ENCODE results near the gene NAPA.

Gene NAPA

DNA sequence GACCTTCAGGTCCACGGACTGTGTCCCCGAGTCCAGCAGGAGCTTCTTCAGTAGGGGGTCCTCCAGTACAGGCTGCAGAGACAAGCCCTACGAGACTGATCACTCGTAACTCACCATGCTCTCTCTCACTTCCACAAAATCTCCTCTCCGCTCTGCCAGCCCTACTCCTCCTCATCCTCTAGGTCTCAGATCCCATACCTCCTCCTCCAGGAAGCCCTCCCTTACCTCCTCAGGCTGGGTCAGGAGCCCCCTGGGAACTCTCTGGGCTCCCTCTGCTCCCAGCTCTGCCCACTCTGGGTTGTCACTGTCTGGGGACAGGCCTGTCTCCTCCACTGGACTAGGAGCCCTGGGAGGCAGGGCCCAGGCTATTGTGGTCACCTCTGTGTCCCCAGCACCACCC, 23.9 kb upstream of the NAPA start:
- Mint-ChIP-seq H3K27me3 (peaks cover 2% of the 10 kb centered on the region), H3K27ac (no peak overlapping the region), H3K4me3 (no peak overlapping the region), H3K4me1 (ENCODE audit: low read depth) (peaks cover 24% of the 10 kb centered on the region), H3K36me3 (ENCODE audit: low read depth) (no peaks in the 10 kb centered on the region), H3K9me3 (no peaks in the 10 kb centered on the region)

DNA sequence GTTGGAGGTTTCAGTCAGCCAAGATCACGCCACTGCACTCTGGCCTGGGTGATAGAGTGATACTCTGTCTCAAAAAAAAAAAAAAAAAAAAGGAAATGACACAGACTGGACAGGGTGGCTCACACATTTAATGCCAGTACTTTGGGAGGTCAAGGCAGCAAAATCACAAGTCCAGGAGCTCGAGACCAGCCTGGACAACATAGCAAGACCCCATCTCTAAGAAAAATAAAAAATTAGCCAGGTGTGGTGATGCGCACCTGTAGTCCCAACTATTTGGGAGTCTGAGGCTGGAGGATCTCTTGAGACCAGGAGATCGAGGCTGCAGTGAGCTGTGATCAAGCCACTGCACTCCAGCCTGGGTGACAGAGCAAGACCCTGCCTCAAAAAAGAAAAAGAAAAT, 22.6 kb upstream of the NAPA start:
- Mint-ChIP-seq H3K27ac (no peak overlapping the region), H3K9me3 (no peaks in the 10 kb centered on the region), H3K36me3 (ENCODE audit: low read depth) (no peaks in the 10 kb centered on the region), H3K4me1 (ENCODE audit: low read depth) (peaks cover 24% of the 10 kb centered on the region), H3K27me3 (no peaks in the 10 kb centered on the region), H3K4me3 (no peak overlapping the region)

DNA sequence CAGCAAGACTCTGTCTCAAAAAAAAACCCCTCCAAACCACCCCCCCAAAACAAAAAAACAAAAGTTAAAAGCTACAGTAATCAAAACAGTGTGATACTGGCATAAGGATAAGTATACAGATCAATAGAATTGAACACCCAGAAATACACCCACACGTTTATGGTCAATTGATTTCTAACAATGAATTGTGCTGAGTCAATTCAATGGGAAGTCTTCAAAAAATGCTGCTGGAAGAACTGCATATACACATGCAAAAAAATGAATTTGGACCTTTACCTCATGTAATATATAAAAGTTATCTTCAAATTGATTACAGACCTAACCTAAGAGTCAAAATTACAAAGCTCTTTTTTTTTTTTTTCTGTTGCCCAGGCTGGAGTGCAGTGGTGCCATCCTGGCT, 19.8 kb upstream of the NAPA start:
- H3K9me3 Mint-ChIP-seq, result no peaks in the 10 kb centered on the region
- H3K36me3 Mint-ChIP-seq (ENCODE audit: low read depth), result no peaks in the 10 kb centered on the region
- H3K27me3 Mint-ChIP-seq, result no peaks in the 10 kb centered on the region
- H3K4me1 Mint-ChIP-seq (ENCODE audit: low read depth), result peaks cover under 1% of the 10 kb centered on the region
- no peak overlapping the region for H3K4me3 Mint-ChIP-seq
- H3K27ac Mint-ChIP-seq, result no peak overlapping the region

DNA sequence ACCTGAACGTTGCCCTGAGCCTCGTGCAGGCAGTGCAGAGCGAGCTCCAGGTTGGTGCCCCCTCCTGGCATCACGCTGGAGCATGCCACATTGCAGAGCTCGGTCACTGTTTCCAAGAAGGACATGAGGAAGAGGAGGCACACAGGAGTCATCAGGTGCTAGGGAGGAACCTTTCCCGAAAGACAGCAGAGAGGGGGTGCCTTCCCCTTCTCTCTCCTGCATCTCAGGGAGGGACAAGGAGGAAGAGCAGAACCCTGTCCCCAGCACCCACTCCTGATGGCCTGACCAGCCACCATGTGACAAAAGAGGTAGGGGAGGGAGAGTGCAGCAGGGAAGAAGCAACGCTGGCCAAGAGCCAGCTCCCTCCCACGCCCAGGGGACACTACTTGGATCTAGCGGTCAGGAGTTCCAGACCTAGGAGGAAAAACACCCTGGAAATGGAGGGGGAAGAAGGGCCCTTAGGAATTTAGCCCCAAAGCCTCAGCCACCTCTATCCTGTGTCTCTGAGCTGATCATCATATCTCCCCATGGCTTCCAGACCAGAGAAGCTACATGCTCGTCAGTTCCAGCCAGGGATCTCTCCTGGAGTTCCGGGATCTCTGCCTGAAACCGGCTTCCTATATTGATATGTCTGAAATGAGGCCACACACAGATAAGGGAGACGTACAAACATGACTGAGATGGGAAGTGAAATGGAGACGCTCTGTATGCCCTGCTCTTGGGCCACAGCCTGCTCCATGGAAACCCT, 17.0 kb upstream of the NAPA start:
- no peaks in the 10 kb centered on the region for H3K4me1 Mint-ChIP-seq (ENCODE audit: low read depth)
- no peak overlapping the region for H3K27ac Mint-ChIP-seq
- H3K36me3 Mint-ChIP-seq (ENCODE audit: low read depth), result no peaks in the 10 kb centered on the region
- H3K9me3 Mint-ChIP-seq, result no peaks in the 10 kb centered on the region
- no peaks in the 10 kb centered on the region for H3K27me3 Mint-ChIP-seq
- H3K4me3 Mint-ChIP-seq, result no peak overlapping the region

DNA sequence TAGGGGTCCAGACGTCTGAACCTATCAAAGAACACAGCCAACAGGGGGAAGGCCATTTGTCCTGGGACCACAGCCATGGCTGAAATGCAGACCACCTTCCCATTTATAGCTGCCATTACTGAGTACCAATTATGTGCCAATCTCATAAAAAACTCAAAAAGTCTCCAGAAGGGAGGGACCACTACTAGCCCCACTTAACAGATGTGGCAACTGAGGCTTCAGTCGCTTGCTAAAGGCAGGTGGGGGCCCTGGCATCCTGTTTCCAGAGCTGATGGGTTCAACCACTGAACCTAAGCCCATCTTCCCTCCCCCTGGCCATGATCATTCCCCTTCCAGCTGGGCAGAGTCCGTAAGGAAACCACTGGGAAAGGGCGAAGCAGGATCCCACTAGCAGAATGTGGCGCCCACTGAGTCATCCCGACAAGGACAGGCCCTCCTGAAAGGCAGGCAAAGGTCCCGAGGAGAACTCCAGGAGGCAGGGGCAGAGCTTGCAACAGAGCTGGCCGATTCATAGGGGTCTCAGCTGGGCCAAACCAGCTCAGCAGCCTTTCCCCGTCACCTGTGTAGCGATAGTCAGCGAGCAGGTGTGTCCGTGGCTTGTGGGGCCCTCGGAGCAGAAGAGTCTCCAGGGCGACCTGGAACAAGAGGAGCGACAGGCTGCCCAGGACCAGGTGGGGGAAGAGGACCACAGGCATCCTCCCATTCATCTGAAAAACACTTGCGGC, 14.3 kb upstream of the NAPA start:
- Mint-ChIP-seq H3K27ac (no peak overlapping the region), H3K27me3 (peaks cover under 1% of the 10 kb centered on the region), H3K36me3 (ENCODE audit: low read depth) (no peaks in the 10 kb centered on the region), H3K4me1 (ENCODE audit: low read depth) (no peaks in the 10 kb centered on the region), H3K9me3 (no peaks in the 10 kb centered on the region), H3K4me3 (no peak overlapping the region)

DNA sequence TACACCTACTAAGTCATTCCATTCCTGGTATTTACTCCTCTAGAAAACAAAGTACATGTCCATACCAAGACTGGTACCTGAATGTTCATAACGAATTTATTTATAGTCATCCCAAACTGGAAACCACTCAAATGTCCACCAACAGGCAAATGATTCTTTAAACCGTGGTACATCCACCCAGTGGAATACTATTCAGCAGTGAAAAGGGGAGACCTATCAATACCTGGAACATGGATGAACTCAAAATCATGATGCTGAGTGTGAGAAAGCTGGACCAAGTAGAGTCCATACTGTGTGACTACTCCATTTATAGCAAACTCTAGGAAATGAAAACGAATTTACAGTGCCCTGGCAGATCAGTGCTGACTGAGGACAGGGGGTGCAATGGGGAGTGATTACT, 11.9 kb upstream of the NAPA start:
- Mint-ChIP-seq H3K9me3 (no peaks in the 10 kb centered on the region), H3K4me1 (ENCODE audit: low read depth) (peaks cover 4% of the 10 kb centered on the region), H3K27ac (no peak overlapping the region), H3K4me3 (no peak overlapping the region), H3K36me3 (ENCODE audit: low read depth) (no peaks in the 10 kb centered on the region), H3K27me3 (peaks cover 5% of the 10 kb centered on the region)

DNA sequence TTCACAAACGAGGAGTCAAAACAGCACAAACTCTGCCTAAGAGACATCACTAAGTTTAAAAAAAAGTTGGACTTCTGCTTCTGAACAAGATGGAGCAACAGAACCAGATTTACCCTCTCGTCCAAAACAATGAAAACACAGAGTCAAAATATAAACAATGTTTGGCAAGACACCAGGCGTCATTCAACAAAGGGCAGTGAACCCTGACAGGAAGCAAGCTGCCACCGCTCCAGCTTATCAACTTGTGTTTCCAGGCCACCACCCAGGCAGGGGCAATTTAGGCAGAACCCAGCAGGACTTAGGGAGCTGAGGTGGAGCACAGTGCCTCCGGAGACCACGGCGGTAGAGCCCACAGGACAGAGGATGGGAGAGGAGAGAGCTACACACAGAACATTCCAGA, 8.6 kb upstream of the NAPA start:
- Mint-ChIP-seq H3K9me3 (no peaks in the 10 kb centered on the region), H3K27me3 (peaks cover 17% of the 10 kb centered on the region), H3K36me3 (ENCODE audit: low read depth) (no peaks in the 10 kb centered on the region), H3K4me3 (no peak overlapping the region), H3K4me1 (ENCODE audit: low read depth) (peaks cover 21% of the 10 kb centered on the region), H3K27ac (no peak overlapping the region)

DNA sequence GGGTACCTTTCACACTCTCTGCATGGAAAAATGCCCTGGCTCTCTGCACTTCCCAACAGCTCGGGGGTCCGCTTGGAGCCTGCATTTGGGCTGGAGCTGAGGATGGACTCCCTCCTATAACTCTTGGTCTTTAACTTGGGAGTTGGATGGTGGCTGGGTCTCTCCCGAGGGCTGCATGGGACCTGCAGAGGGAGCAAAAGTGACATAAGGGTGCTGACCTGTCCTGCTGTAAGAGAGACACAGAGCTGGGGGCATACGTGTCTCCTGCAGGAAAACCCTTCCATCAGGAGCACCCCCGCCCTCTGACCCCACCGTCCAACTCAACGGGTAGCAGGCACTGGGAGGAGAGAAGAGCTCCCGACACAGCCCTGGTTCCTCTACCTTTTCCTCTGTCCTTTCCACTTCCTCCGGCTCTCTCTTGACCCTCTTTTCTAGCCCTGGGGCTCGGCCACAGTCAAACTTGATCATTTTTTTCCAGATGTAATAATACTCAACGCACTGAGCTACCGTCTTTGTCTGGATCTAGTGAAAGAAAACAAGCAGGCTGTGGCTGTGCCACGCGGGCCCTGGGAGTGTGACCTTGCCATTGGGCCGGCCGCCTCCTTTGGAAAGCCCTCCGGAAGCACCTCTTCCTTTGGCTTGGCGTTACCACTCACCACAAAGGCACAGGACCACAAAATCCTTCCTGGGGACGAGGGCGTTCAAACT, 6.8 kb upstream of the NAPA start:
- H3K4me1 Mint-ChIP-seq (ENCODE audit: low read depth), result peaks cover 40% of the 10 kb centered on the region
- no peak overlapping the region for H3K27ac Mint-ChIP-seq
- no peak overlapping the region for H3K4me3 Mint-ChIP-seq
- H3K36me3 Mint-ChIP-seq (ENCODE audit: low read depth), result no peaks in the 10 kb centered on the region
- peaks cover 17% of the 10 kb centered on the region for H3K27me3 Mint-ChIP-seq
- H3K9me3 Mint-ChIP-seq, result no peaks in the 10 kb centered on the region

DNA sequence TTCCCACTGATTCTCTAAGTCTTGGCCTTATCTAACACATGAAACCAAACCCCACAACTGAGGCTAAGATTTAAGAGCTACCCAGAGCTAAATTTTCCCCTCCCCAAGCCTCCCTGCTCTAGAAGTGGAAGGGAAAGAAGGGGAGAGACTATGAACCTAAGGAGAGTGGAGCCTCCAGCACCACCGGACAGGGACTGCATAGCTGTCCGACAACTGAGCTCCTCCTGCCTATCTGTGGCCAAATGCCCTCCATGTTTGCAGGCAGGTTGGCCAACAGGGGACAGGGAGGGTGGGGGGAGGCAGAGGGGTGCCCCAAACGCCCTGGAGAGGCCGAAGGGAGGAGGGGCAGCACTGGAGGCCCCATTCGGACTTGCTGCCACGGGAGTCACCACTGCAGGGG, 6.0 kb upstream of the NAPA start:
- no peak overlapping the region for H3K4me3 Mint-ChIP-seq
- peaks cover 48% of the 10 kb centered on the region for H3K4me1 Mint-ChIP-seq (ENCODE audit: low read depth)
- H3K27ac Mint-ChIP-seq, result no peak overlapping the region
- H3K36me3 Mint-ChIP-seq (ENCODE audit: low read depth), result no peaks in the 10 kb centered on the region
- H3K27me3 Mint-ChIP-seq, result peaks cover 17% of the 10 kb centered on the region
- H3K9me3 Mint-ChIP-seq, result no peaks in the 10 kb centered on the region

DNA sequence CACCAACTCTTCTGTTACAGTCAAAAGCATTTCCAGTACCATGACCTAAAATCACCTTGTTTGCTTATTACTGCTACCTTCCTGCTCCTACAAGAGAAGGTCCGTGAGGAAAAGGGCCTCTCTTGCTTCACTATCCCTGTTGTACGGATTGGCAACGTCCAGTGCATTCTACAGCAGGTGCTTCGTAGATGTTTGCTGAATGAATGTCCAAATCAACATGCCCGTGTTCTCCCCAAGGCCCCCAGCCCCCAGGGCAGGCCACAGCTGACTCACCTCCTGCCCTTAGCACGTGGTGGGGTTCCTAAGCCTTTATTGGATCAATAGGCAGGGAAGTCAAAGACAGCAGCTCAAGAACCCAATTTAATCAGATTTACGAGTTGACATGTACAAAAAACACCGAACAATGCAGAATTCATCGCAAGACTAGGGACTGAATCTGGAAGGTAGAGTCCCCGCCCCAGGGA, 5.5 kb upstream of the NAPA start:
- Mint-ChIP-seq H3K4me3 (no peak overlapping the region), H3K27me3 (peaks cover 17% of the 10 kb centered on the region), H3K4me1 (ENCODE audit: low read depth) (peaks cover 52% of the 10 kb centered on the region), H3K36me3 (ENCODE audit: low read depth) (no peaks in the 10 kb centered on the region), H3K9me3 (no peaks in the 10 kb centered on the region), H3K27ac (no peak overlapping the region)

DNA sequence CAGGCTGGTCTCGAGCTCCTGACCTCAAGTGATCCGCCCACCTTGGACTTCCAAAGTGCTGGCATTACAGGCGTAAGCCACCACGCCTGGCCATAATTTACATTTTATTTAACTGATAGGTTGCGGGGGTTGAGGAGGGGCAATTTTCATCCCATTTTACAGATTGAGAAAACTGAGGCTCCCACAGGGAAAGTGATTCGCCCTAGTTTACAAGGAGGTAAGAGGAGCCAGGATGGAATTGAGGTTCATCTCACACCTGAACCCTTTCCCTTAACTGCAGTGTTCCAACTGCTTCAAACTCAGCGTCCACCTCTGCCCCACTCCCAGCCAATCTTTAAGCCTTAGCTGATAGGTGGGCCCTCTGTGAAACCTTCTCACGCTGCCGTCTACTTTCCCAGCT, 4.0 kb upstream of the NAPA start:
- no peak overlapping the region for H3K27ac Mint-ChIP-seq
- peaks cover 4% of the 10 kb centered on the region for H3K36me3 Mint-ChIP-seq (ENCODE audit: low read depth)
- no peak overlapping the region for H3K4me3 Mint-ChIP-seq
- H3K9me3 Mint-ChIP-seq, result no peaks in the 10 kb centered on the region
- H3K27me3 Mint-ChIP-seq, result peaks cover 14% of the 10 kb centered on the region
- H3K4me1 Mint-ChIP-seq (ENCODE audit: low read depth), result peaks cover 67% of the 10 kb centered on the region

DNA sequence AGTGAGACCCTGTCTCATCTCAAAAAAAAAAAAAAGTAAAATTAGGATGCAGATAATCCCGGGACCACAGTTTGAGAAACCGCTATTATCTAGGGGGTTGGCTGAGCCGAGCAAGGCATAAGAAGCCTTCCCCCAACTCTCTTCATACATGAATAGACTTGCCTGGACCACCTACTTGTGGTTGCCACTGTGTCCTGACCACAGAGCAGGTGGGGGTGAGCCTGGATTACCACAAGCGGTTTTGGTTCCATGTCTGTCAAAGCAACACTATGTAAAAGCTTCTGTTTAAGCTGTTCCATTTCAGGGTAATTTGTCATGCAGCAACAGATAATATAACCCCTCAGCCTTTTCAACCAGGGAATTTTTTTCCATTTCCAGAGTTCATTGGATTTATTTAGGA, 3.3 kb upstream of the NAPA start:
- H3K27me3 Mint-ChIP-seq, result peaks cover 14% of the 10 kb centered on the region
- peak overlapping the region; percentile 79 for H3K27ac Mint-ChIP-seq
- peaks cover 75% of the 10 kb centered on the region for H3K4me1 Mint-ChIP-seq (ENCODE audit: low read depth)
- peaks cover 4% of the 10 kb centered on the region for H3K36me3 Mint-ChIP-seq (ENCODE audit: low read depth)
- peak overlapping the region; percentile 45 for H3K4me3 Mint-ChIP-seq
- H3K9me3 Mint-ChIP-seq, result no peaks in the 10 kb centered on the region

DNA sequence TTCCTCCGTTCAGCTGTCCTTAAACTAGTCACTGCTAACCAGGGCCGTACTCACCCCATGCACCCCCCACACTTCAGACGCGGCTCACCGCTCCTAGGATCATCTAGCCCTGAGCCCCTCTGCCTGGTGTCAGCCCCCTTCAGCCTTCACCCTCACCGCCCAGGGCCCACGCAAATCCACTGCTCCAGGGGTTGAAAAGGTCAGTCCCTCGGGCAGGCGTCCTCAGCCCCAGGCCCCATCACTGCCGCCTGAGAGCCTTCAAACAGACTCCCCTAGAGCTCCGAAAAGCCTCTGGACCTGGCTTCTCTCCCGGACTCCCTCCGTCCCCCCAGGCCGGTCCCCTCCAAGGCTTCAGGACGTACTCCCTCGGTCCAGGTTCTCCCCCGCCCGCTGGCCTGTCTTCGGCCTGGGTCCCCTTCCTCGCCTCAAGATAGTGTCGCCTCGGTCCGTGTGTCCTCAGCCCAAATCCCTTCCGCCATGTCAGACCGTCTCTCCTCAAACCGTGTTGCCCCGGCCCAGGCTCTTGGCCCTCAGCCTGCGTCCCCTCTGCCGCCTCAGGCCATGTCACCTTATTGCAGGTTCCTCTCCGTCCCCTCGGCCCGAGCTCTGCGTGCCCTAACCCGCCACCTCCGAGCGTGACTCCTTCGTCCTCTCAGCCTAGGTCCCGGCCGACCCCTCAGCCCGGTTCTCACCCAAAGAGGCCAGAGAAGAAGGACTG, 553 bp downstream of the NAPA start:
- H3K9me3 Mint-ChIP-seq, result no peaks in the 10 kb centered on the region
- peaks cover 4% of the 10 kb centered on the region for H3K36me3 Mint-ChIP-seq (ENCODE audit: low read depth)
- H3K4me3 Mint-ChIP-seq, result peak overlapping the region; percentile 98
- H3K27ac Mint-ChIP-seq, result peak overlapping the region; percentile 92
- H3K27me3 Mint-ChIP-seq, result peaks cover 4% of the 10 kb centered on the region
- peaks cover 83% of the 10 kb centered on the region for H3K4me1 Mint-ChIP-seq (ENCODE audit: low read depth)

DNA sequence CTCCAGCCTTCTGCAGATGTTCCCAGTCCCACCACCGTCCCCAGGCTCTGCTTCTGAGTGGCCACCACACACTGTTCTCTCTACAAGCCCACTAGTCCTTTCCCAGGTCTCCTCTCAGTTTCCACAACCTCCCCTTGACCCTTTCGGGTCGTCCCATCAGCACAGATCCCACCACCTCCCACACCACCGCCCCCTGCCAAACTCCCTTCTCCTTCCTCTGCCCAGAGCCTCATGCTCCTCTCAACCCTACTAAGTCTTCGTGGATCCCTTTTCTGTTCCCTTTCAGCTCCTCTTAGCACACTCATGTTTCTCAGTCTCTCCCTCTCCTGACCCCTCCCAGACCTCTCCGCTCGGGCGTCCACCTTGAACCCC, 1.9 kb downstream of the NAPA start:
- Mint-ChIP-seq H3K36me3 (ENCODE audit: low read depth) (peaks cover 4% of the 10 kb centered on the region), H3K27ac (peak overlapping the region; percentile 83), H3K9me3 (no peaks in the 10 kb centered on the region), H3K4me3 (peak overlapping the region; percentile 98), H3K4me1 (ENCODE audit: low read depth) (peaks cover 73% of the 10 kb centered on the region), H3K27me3 (no peaks in the 10 kb centered on the region)
